Stimulated activated CD8-positive, alpha-beta memory T cell treated with anti-CD3 and anti-CD28 coated beads, Interleukin-2, amount 100 ng/mL, for 1 hour (primary cell): ENCODE results near the gene TCF23.
"Not testable (repeated sequence)": the region's sequence is repeated elsewhere in the genome, so short reads cannot be mapped to it uniquely, and the experiment has no call there.

Source experiments
- DNase-seq, 2 donors: peaks; one replicate each; pipeline ENCODE4 v3.0.0-alpha.2; 2020; ENCODE audit warnings: low read depth in 2 of 2

The TCF23 gene

GRCh38 chr2:27154488-27154887, 5.7 kb downstream of the TCF23 start:
- DNase-seq, result no peak

GRCh38 chr2:27155069-27155520, 6.3 kb downstream of the TCF23 start:
- no peak for DNase-seq

DNA sequence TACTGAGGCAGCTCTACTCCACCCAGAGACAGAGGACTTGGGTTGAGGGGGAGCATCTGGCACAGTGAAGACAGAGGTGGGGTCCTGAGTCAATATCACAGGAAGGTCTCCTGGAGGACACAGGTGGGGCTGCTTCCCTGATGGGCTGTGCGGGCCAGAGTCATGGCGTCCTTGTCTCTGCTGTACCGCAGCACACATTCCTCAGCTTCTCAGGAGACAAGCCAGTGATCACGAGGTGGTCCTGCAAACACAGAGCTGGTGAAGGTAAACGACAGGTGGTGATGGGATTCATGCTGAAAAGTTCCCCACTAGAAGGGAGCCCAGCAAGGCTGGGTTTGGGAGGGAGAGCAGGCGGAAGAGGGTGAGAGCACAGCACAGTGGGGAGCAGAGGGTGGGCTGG, 9.7 kb downstream of the TCF23 start:
- DNase-seq, result no peak

- no peak for DNase-seq
Observed at GRCh38 chr2:27159271-27159670, 10.5 kb downstream of the TCF23 start.

GRCh38 chr2:27160191-27160590, 11.4 kb downstream of the TCF23 start:
- DNase-seq, result no peak

DNA sequence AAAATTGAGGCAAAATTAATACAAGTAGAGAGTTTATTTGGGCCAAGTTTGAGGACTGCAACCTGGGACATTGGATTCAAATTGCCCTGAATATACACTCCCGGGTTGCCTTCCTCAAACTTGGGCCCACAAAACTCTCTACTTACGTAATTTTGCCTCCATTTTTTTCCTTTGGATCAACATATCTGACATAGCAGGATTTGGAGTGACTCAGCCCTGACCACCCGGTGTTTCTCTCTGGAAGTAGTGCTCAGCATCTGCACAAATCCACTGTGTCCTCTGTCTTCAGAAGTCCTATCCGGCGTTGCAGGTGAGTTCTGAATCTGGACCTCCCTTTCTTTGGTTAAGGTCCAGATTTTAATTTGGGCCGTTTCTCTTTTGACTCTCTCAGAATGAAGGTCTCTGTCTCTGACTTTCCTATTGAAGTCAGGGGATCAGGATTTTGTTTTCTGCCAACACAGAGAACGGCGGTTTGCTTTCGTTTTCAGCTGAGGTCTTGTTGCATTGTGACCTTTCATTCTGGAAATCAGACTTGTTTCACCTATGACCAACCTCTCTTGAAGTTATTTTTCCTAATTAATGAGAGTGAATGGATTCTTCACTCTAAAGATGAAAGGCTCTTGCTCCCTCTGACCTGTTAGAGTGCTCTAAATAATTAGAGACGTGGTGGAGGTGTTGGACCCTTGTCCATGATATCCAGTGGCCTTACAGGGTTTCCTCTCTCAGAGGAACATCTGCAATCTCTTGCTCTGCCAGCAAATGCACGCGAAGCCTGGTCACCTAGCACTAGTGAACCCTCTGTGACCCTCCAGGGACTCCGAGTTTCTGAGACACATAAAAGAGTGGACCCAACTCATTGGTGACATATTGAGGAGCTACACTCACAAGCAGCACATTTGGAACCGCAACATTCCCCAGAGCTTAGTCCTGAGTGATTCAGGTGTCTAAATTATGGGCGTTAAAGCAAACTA, 13.6 kb downstream of the TCF23 start:
- DNase-seq, result no peak

GRCh38 chr2:27164960-27165763, 16.4 kb downstream of the TCF23 start:
- no peak for DNase-seq

- DNase-seq, result no peak
Observed at GRCh38 chr2:27170581-27171337, 22.0 kb downstream of the TCF23 start.

DNA sequence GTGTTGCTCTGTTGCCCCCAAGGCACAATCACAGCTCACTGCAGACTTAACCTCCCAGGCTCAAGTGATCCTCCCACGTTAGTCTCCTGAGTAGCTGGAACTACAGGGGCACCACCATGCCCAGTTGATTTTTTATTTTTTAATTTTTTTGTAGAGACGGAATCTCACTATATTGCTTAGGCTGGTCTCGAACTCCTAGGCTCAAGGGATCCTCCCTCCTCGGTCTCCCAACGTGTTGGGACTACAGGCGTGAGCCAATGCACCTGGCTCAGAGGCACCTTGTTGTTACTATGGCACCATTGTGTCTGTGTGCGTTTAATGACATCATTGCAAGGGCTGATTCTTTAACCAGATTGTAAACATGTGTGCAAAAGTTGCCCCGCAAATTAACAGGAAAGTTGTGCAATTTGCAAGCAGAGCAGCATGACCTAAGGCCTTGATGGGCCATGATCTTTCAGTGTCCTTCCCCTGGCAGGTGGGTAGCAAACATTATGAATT, 22.6 kb downstream of the TCF23 start:
- no peak for DNase-seq

- no peak for DNase-seq
Observed at GRCh38 chr2:27174638-27175037, 25.8 kb downstream of the TCF23 start.

DNA sequence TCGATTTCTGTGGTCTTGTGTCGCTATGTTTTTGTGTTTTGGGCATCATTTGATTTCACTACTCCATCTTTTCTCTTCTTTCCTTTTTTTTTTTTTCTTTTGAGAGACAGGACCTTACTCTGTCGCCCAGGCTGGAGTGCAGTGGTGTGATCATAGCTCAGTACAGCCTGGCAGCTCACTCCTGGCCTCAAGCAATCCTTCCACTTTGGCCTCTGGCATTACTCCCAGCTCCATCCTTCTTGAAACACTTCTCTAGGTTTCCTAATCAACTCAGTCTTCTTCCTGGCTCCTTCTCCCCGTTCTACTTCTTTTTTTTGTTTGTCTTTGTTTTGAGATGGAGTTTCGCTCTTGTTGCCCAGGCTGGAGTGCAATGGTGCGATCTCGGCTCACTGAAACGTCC, 26.5 kb downstream of the TCF23 start:
- DNase-seq, result no peak

DNA sequence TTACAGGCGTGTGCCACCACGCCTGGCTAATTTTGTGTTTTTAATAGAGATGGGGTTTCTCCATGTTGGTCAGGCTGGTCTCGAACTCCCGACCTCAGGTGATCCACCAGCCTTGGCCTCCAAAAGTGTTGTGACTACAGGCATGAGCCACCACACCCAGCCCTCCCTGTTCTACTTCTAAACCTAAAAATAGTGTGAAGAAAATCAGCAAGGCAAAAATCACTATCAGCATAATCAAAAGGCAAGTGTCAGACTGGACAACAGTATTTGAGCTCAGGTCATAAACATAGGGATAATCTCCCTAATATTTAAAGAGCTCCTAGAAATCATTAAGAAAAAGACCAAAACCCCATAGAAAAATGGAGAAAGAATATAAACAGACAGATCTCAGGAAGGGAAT, 27.0 kb downstream of the TCF23 start:
- DNase-seq, result not testable (repeated sequence)

DNA sequence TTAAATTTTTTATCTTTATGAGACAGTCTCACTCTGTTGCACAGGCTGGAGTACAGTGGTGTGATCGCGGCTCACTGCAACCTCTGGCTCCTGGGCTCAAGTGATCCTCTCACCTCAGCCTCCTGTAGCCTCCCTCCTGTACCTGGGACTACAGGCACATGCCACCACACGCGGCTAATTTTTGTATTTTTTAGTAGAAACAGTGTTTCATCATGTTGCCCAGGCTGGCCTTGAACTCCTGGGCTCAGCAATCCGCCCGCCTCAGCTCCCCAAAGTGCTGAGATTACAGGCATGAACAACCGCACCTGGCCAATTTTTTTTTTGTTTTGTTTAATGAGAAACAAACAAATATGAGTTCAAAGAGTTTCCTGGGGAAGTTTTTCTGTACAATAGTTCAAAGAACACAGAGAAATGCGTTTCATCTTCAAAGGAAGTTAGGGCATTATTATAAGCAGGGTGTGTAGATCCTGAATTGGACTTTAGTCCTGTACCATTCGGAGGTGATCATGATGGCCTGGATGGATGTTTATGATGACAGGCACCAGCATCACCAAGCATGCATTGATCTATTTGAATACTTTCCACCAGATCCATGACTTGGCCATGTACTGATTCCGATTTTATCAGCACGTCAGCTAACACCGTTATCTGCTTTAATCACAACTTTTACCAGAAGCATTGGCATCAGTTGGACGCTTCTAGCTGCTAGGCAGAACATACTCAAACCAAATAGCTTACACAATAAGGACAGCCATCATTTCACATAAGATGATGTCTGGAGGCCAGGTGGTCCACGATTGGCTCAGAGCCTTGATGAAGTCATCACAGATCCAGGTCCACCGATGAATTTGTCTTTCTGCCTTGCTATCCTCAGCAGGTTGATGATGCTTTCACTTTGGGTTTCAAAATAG, 28.9 kb downstream of the TCF23 start:
- DNase-seq, result no peak

GRCh38 chr2:27178469-27178868, 29.7 kb downstream of the TCF23 start:
- DNase-seq, result no peak

- DNase-seq, result no peak
Observed at GRCh38 chr2:27179344-27180000, 30.7 kb downstream of the TCF23 start.

DNA sequence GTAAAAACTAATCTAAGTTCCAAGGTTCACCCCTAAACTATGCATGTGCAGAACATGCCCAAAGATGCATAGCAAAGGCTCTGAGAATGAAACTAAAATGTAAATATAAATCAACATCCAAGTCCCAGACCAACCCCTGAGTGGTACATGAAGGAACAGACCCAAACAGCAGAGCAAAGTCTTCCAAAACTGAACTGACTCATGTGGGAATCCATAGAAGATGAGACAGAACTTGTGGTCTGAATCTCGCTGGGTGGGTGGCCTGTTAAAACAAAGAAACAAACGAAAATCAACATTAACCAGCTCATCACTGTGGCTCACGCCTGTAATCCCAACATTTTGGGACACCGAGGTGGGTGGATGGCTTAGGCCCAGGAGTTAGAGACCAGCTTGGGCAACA, 33.5 kb downstream of the TCF23 start:
- DNase-seq, result no peak

- no peak for DNase-seq
Observed at GRCh38 chr2:27184115-27184514, 35.3 kb downstream of the TCF23 start.

GRCh38 chr2:27185331-27186026, 36.7 kb downstream of the TCF23 start:
- DNase-seq, result no peak

- no peak for DNase-seq
Observed at GRCh38 chr2:27186613-27187345, 38.0 kb downstream of the TCF23 start.
